OCI-LY7 (cell line): ENCODE results near the gene SHC2. TPM values are rescaled to one million over a fixed set of nuclear protein-coding genes. Genes with fewer than 3 reads are reported as not detected.

Experiments used
- BruUV-seq: library from RNA; stranded (reverse); fragments of 400-500 nt; replicated peaks from 2 replicates; lab custom pipeline; 2021; lab: Mats Ljungman, UMichigan
- CTCF ChIA-PET: fragments of 300-600 bp; sonication (Branson Sonifier 250); formaldehyde crosslinking; loops from one replicate; lab custom pipeline; 2022; ENCODE audit warnings: antibody characterized with exemption; ENCODE audit not compliant: unreplicated experiment; lab: Charles Lee
- POLR2A ChIA-PET: fragments of 300-600 bp; sonication (Branson Sonifier 250); formaldehyde crosslinking; loops from one replicate; lab custom pipeline; 2022; ENCODE audit warnings: antibody characterized with exemption; lab: Charles Lee
- DNase-seq: peaks from one replicate; pipeline ENCODE4 v3.0.0-alpha.2; 2015; ENCODE audit warnings: low spot score
- H2AFZ ChIP-seq: fragments of 200-600 bp; sonication (generic), shearing (Covaris generic); 2 replicates; pipeline ENCODE4 v1.6.1; 2014; ENCODE audit warnings: mild to moderate bottlenecking, antibody characterized with exemption, low read length, moderate library complexity
- H3K27ac ChIP-seq: fragments of 200-600 bp; sonication (generic); 2 replicates; pipeline ENCODE4 v1.5.1; 2014; ENCODE audit warnings: mixed run types, low read depth, mild to moderate bottlenecking, moderate library complexity, low read length, inconsistent platforms; ENCODE audit not compliant: poor library complexity, severe bottlenecking
- H3K36me3 ChIP-seq: fragments of 200-600 bp; sonication (generic); 2 replicates; pipeline ENCODE4 v1.6.1; 2014; ENCODE audit warnings: mild to moderate bottlenecking, antibody characterized with exemption, low read length, moderate library complexity, mixed read lengths; ENCODE audit not compliant: insufficient read depth
- H3K4me1 ChIP-seq: fragments of 200-600 bp; sonication (generic); 2 replicates; pipeline ENCODE4 v1.5.1; 2014; ENCODE audit warnings: mild to moderate bottlenecking, low read length; ENCODE audit not compliant: insufficient read depth, poor library complexity, severe bottlenecking
- H3K4me2 ChIP-seq: fragments of 200-600 bp; sonication (generic); 2 replicates; pipeline ENCODE4 v1.6.1; 2014; ENCODE audit warnings: mild to moderate bottlenecking, low read length
- H3K4me3 ChIP-seq: fragments of 200-600 bp; sonication (generic); 2 replicates; pipeline ENCODE4 v1.5.1; 2014; ENCODE audit warnings: mild to moderate bottlenecking, low read depth, low read length; ENCODE audit not compliant: poor library complexity, severe bottlenecking
- H3K79me2 ChIP-seq: fragments of 200-600 bp; sonication (generic); 2 replicates; pipeline ENCODE4 v1.6.1; 2016; ENCODE audit warnings: low read depth, mild to moderate bottlenecking, low read length, moderate library complexity, mixed read lengths; ENCODE audit not compliant: insufficient read depth
- H3K9me2 ChIP-seq: fragments of 200-600 bp; sonication (generic); 2 replicates; pipeline ENCODE4 v1.6.1; 2016; ENCODE audit warnings: mild to moderate bottlenecking, low read length, mixed read lengths; ENCODE audit not compliant: insufficient read depth
- H3K9me3 ChIP-seq: fragments of 200-600 bp; sonication (generic); 2 replicates; pipeline ENCODE4 v1.6.1; 2014; ENCODE audit warnings: mild to moderate bottlenecking, mixed run types, low read length, mixed read lengths
- H4K20me1 ChIP-seq: fragments of 200-600 bp; sonication (generic); 2 replicates; pipeline ENCODE4 v1.6.1; 2014; ENCODE audit warnings: mild to moderate bottlenecking, antibody characterized with exemption, low read length, moderate library complexity, mixed read lengths; ENCODE audit not compliant: insufficient read depth
- EZH2phosphoT487 ChIP-seq: fragments of 200-600 bp; sonication (generic); IDR thresholded peaks from 2 replicates; pipeline ENCODE4 v1.6.1; 2018; ENCODE audit warnings: low read depth, borderline replicate concordance, mild to moderate bottlenecking, mixed run types, antibody characterized with exemption, low read length, moderate library complexity, mixed read lengths
- intact Hi-C: fragments of 100-400 bp; cut with micrococcal nuclease; formaldehyde crosslinking; loops from one replicate; pipeline ENCODE4 v1.10.0; 2022; ENCODE audit not compliant: unreplicated experiment
- total RNA-seq, 2 experiments: library from RNA; depleted of rRNA in 1 of 2; stranded (reverse); fragments of >200 nt in 1 of 2; shearing (Covaris generic) in 1 of 2; gene quantifications; 2 replicates each; pipeline ENCODE4 v1.2.3, GENCODE V29; 2014 to 2022
- TF ChIP-seq, protein P1 (sequence below): fragments of 200-600 bp; sonication (generic); conservative IDR thresholded peaks from 2 replicates; pipeline ENCODE4 v1.5.1; 2014; ENCODE audit warnings: mild to moderate bottlenecking, antibody characterized with exemption, low read length, moderate library complexity, mixed read lengths

Gene SHC2
- total RNA-seq, 2 experiments from 2014 or later = 0.28 to 0.65 TPM

- intact Hi-C loops = loop anchor here (2.0 kb wide), 2 partner anchors 19 to 63 kb away; no protein-coding TSS in a partner anchor
- ChIA-PET CTCF (no interaction called here), POLR2A (no interaction called here)
- no peaks in the 10 kb centered on the region; the same call in 1 of the 2 replicates for H3K36me3 ChIP-seq
- H3K4me1 ChIP-seq = peaks cover 38% of the 10 kb centered on the region
- H2AFZ ChIP-seq = peak within 1 kb of the TSS; percentile 95
- TF ChIP-seq, protein P1, sequence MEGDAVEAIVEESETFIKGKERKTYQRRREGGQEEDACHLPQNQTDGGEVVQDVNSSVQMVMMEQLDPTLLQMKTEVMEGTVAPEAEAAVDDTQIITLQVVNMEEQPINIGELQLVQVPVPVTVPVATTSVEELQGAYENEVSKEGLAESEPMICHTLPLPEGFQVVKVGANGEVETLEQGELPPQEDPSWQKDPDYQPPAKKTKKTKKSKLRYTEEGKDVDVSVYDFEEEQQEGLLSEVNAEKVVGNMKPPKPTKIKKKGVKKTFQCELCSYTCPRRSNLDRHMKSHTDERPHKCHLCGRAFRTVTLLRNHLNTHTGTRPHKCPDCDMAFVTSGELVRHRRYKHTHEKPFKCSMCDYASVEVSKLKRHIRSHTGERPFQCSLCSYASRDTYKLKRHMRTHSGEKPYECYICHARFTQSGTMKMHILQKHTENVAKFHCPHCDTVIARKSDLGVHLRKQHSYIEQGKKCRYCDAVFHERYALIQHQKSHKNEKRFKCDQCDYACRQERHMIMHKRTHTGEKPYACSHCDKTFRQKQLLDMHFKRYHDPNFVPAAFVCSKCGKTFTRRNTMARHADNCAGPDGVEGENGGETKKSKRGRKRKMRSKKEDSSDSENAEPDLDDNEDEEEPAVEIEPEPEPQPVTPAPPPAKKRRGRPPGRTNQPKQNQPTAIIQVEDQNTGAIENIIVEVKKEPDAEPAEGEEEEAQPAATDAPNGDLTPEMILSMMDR = no peak
- TF ChIP-seq EZH2phosphoT487 = no peak
- peak; percentile 85 for DNase-seq
- BruUV-seq = no TSS peak
- no peaks in the 10 kb centered on the region for H3K9me3 ChIP-seq
- H3K79me2 ChIP-seq = peaks cover 6% of the 10 kb centered on the region; the same call in 1 of the 2 replicates
- H3K27ac ChIP-seq = peak within 1 kb of the TSS; percentile 54
- no peaks in the 10 kb centered on the region for H4K20me1 ChIP-seq
- no peaks in the 10 kb centered on the region for H3K9me2 ChIP-seq
- peak within 1 kb of the TSS; percentile 98 for H3K4me2 ChIP-seq
- H3K4me3 ChIP-seq = peak within 1 kb of the TSS; percentile 83
These were observed 46.7 kb upstream of the SHC2 start, which contains the start of gene TPGS1 for GRCh38 chr19:507286-508203. TSS of gene TPGS1 (plus strand) at chr19:507497. CDS start at chr19:507507, 10 bp downstream.

DNA sequence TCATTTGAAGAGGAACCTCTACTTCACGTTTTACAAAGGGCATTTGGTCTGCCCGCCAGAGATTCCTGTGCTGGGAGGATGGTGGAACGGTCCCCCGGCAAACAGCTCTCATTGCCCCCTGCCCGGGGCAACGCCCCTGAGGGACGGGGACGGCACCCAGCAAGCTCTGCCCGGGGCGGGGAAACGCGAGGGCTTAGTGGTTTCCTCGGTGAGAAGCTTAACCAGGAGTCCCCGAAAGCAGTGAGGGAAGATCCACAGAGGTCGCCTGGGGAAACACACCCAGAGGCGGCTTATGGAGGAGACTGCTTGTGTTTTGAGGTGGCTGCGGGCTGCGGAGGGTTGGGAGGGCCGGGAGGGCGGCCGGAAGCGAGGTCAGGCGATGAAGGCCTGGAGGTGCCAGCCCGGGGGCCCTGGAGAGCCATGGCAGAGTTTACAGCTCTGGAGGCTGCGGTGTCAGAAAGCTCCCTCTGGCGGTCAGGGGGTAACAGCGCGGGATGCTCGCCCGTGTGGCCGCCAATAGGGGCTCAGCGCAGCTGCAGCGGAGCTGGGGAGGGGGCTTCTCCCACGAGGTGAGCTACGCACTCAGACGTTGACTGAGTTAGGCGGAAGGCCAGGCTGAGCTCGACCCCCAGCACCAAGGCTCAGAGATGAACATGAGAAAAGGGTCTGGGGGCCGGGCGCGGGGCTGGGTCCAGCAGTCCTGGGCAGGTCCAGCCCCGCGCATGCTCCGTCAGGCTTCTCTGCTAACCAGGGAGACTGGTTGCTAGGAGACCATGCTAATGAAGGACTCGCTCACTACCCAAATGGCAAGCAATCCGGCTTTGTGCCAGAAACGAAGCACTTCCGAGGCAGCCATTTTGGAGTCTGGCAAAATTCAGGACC, 45.8 kb upstream of the SHC2 start:
- Histone ChIP-seq H3K27ac (peak overlapping the region; percentile 54), H2AFZ (peak overlapping the region; percentile 95), H3K36me3 (no peaks in the 10 kb centered on the region; the same call in 1 of the 2 replicates), H4K20me1 (no peaks in the 10 kb centered on the region), H3K4me2 (peak overlapping the region; percentile 98), H3K79me2 (peaks cover 6% of the 10 kb centered on the region; the same call in 1 of the 2 replicates), H3K9me3 (no peaks in the 10 kb centered on the region), H3K4me1 (peaks cover 36% of the 10 kb centered on the region), H3K4me3 (peak overlapping the region; percentile 83), H3K9me2 (no peaks in the 10 kb centered on the region)
- DNase-seq = peak; percentile 99
- no TSS peak for BruUV-seq
- intact Hi-C loops = loop anchor here (2.0 kb wide), 2 partner anchors 18 to 64 kb away; no protein-coding TSS in a partner anchor
- ChIA-PET CTCF (interaction anchor here (1.0 kb wide), 2 partner anchors 15 to 136 kb away, joined by 3 read pairs; no protein-coding TSS in a partner anchor), POLR2A (interaction anchor here (0.6 to 0.9 kb wide), 4 partner anchors 16 to 85 kb away, joined by 3 to 6 read pairs (median 3); partner anchors contain the start of gene CDC34)
- TF ChIP-seq EZH2phosphoT487 = no peak
- TF ChIP-seq, protein P1 = peak; percentile 87
